Non-pigmented ciliary epithelial cell (primary cell): ENCODE measurements around the gene MAJIN.
"Not testable (repeated sequence)": the region's sequence is repeated elsewhere in the genome, so short reads cannot be mapped to it uniquely, and the experiment has no call there.

Experiments used
- DNase-seq: peaks from one replicate; pipeline ENCODE4 v3.0.0-alpha.2; 2010; ENCODE audit warnings: low read depth

Gene MAJIN

DNA sequence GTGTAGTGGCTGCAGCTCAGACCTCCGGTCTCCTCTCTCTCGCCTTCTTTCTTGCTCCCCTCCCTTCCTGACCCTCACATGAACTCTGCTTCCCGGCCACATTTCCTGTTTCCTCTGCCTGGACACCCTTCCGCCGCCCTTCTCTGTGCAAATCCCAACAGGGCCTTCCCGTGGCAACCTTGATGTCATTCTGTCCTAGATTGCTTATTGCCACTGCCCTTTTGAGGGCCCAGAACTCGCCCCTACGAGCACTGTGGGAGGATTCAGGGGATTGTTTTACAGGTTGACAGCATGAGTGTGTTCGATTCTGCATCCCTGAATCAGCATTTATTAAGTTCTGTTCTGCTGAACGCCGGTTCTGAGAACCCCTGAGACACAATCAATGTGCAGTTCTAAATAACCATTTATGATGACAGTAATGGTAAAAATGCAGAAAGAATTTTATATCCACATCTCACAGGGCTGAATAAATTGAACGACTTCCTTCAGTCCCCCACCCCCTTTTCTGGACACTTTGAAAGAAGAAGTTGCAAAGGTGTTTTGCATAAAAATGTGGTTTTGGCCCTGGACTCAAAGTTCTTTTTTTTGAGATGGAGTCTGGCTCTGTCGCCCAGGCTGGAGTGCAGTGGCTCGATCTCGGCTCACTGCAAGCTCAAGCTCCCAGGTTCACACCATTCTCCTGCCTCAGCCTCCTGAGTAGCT lies 18.5 kb upstream of the MAJIN start:
- no peak for DNase-seq

DNA sequence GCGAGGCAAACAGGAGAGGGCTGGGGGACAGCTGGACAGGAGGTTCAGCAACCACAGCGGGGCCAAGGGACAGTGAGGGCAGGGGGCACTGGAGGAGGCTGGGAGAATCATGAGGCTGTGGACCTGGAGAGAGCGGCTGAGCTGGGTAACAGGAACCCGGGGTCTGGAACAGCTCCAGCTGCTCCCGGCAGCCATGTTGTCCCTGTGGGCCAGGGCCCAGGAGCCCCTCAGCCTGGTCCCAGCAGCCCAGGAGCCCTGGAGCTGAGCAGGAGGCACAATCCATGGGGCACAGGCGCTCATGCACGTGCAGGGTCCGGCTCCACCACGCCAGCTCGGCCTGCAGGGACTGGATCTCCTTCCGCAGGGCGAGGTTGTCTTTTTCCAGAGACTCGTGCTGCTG lies 17.5 kb upstream of the MAJIN start:
- DNase-seq, result no peak

DNA sequence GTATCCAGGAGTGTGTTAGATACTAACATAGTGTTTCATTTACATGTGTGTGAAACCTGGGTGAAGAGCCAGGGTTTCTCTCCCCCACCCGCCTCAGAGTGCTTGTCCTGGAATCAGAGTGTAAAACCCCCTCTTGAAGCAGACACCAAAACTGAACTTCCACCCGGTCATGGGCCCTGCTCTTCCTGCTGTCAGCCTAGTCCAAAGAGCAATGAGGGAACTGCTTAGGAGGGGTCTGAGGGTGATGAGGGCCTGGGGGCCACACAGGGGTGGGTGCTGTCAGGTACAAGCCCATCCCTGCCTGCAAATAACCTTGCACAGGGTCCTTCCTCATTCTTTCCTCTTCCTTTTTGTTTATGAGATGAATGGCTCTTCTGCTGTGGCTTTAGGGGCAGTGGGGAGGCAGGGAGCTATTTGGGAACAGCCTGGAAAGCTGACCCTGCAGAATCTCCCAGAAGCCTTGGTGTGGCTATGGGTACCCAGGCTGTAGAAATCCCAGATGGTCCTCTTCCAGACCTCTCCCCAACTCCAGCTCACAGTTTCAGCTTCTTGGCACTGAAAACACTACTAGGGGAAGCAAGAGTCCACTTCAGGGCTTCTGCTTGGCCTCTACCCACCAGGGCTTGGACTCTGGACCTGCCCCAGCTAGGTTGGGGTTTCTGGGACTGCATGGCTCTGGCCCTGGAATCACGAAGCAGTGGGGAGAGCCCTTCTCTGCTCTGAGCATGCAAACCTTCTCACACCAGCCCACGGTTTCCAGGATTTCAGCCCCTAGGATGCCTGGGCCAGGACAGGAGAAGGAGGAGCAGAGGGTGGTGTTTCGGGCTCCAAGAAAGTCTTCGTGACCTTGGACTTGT lies 16.3 kb upstream of the MAJIN start:
- DNase-seq, result no peak

DNA sequence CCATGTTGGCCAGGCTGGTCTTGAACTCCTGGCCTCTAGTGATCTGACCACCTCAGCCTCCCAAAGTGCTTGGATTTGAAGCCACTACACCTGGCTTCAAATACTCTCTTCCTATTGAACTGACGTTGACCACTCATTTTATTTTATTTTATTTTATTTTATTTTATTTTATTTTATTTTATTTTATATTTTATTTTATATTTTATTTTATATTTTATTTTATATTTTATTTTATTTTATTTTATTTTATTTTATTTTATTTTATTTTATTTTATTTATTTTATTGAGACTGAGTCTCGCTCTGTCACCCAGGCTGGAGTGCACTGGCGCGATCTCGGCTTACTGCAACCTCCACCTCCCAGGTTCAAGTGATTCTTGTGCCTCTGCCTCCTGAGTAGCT lies 11.4 kb upstream of the MAJIN start:
- DNase-seq, result not testable (repeated sequence)

DNA sequence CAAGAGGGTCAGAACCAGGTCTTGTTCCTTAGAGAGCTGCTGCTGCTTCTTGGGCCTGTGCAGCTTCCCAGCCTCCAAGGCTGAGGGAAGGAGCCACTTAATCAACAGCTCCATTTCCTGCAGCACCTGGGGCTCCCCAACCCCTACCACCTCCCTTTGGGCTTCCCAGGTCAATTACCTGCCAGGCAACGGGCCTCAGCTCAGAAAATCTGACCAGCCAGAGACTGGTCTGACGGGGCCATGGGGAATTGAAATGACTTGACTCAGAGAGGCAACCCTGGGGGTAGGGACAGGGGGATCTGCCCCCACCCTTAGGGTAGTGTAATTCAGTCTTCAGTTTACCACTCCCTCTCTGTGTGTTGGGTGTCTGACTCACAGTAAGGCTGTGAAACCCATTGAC lies 4.7 kb upstream of the MAJIN start:
- DNase-seq, result no peak

DNA sequence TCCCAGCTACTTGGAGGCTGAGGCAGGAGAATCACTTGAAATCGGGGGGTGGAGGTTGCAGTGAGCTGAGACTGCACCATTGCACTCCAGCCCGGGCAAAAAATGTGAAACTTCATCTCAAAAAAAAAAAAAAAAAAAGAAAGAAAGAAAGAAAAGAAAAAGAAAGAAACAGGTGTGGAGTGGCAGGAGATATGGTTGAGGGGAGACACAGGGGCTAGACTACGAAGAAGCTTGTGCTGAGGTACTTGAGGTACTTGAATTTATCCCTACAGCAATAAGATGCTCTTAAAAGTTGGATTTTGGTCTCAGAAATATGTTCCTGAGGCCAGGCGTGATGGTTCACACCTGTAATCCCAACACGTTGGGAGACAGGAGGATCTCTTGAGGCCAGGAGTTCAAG lies 2.2 kb upstream of the MAJIN start:
- no peak for DNase-seq

DNA sequence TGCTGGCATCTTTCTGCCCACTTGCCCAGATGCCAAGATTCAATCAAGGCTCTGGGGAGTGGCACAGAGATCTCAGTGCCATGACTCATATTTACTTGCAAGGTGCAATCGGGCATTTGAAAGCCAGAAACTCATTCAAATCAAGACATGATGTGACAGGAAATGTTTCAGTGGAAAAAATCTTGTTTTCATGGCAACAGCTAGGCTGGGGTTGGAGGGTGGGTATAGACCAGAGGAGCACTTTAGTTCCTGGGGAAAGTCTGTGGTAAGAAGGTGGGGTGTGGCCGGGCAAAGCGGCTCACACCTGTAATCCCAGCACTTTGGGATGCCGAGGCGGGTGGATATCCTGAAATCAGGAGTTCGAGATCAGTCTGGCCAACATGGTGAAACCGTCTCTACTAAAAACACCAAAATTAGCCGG lies 1.2 kb downstream of the MAJIN start:
- DNase-seq, result no peak

DNA sequence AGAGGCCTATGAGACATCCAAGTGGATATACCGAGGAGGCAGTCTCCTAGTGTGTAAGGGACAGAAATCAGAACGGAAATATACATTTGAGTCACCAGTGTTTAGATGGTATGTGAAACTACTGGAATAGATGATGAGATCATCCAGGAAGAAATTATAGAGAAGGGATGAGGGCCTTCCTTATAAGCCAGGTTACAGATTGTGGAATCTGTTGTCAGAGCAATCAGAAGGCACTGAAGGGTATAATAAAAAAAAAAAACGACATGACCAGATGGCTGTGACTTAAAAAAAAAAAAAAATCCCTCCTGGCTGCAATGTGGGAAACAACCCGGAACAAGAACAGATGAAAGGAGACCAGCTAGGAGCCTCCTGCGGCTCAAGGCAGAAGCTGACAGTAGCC lies 2.7 kb downstream of the MAJIN start:
- no peak for DNase-seq

DNA sequence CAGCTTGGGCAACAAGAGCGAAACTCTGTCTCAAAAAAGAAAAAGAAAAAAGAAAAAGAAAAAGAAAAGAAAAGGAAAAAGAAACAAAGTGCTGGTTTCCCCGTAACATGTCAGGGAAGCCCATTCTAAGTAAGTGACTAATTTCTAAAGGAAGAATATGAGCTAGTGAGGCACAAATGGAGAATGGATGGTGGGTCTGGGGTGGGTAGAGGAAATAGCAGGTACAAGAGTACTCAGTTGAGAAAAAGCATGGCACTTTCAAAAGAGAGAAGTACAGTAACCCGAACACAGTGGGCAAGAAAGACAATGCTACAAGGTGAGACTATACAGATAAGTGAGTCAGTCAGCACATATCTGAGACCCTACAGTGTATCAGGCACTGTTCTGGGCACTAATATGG lies 4.5 kb downstream of the MAJIN start:
- DNase-seq, result no peak

DNA sequence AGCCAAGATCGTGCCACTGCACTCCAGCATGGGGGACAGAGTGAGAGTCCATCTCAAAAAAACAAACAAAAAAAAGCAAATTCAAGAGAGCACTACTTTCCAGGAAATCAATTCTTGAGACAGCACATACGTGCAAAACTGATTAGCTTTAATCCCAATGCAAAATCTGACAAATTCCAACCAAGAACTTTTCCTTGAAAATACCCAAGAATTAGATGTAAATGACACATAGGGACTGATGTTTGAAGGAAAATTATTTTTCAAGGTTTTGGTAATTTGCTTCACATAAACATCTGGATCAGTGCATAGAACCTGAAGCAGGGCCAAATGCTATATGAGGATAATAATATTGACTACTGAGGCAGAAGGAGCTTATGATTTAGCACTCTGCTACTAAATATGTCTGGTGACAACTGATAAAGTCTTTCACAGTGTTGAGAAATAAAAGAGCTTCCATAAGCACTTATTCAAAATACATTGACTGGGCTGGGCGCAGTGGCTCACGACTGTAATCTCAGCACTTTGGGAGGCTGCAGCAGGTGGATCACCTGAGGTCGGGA lies 8.8 kb downstream of the MAJIN start:
- no peak for DNase-seq

DNA sequence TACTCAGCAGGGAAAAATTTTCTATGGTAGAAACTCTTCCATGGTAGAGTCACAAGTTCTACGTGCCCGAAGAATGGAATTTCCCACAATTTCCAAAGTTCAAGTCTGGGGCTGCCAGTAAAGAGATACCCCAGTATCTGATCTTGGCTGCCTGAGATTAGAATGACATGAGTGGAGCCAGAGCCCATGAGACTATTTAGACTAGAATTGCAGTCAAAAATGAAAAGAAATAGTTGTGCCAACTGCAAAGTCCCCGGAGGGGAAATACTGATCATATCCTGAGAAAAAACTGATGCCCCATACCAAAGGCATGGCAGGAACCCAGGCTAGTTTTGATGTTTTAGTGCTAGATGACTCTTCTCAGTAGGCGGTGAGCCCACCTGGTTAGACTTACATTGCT lies 11.2 kb downstream of the MAJIN start:
- DNase-seq, result no peak

DNA sequence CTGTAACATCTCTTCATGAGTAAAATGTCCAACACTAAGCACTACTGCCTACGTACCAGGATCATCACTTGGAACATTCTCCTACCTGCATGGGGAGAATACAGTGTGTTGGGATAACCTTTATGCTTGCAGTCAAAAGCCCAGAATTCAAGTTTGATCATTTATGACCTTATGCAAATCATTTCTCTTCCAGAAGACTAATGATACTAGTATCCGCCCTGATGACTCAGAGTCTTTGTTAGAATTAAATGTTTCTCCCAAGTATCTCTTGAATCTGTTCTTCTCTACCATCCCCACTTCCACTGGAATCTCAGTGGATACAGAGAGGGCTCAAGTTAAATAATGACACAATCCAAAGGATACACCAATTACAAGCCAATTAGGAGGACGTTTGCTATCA lies 12.4 kb downstream of the MAJIN start:
- DNase-seq, result no peak

DNA sequence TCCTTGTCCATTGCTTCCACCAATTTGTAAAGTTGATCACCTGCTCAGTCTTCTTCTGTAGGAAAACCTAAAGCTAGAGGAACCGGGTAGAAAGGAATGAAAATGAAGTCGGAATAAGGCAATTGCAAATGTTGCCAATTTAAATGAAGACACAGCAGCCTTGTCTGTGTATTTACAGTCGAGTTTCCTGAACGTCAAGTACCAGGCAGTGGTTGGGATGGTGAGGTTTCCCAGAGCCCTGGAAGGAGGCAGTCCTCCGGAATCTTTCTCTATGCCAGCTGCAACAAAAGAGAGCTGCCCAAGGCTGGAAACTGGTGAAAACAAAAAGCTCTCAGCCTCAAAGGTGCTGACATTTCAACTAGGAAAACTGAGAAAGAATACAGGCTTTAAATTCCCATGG lies 17.7 kb downstream of the MAJIN start:
- no peak for DNase-seq

DNA sequence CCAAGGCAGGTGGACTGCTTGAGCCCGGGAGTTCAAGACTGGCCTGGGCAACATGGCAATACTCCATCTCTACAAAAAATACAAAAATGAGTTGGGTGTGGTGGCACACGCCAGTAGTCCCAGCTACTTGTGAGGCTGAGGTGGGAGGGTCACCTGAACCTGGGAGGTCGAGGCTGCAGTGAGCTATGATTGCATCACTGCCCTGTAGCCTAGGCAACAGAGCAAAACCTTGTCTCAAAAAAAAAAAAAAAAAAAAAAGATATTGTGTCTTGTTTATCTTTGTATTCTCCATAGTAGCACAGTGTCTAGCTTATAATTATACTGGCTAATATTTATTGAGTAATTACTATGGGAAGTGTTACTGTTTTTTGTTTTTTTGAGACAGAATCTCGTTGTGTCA lies 20.4 kb downstream of the MAJIN start:
- no peak for DNase-seq

DNA sequence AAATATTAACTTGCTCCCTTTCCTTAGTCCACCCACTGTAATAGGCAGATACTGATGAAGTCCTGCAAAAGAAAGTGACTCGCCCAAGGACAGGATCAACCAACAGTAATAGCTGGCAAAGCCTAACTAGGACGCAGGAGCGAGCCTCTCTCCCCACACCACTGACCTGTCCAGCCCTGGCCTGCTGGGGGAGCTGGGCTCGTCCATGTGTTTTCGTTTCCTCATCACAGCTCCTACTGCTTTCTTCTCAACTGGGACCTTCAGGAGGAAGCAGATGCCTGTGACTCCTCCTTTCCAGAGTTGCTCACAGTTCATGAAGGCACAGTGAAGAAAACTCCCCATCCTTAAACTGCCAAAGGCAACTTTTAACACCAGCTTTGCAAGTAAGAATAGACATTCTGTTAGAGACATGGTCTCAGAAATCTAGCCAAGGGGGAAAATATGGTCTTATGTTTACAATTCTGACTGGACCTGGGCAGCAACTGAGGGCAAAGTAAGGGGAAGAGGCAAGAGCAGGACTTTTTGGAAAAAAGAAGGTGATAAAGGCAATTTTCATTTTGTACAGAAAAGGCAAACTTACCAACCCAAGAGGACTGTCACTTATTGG lies 24.6 kb downstream of the MAJIN start:
- DNase-seq, result no peak

DNA sequence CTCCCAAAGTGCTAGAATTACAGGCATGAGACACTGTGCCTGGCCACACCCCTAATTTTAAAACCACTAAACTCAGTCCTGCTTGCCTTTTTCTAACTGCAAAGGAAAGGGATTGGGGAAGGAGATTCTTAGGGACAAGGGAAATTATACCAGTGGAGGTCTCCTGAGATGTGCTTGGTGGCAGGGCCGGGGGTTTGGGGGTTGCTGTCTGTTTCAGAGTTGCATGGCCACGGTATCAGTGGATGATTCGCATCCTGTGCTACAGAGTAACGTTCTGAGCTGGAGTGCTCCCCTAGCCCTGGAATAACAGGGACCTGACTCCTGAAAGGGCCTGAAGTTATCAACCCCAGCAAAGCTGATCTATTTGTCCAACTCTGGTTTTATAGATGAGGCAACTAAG lies 35.4 kb downstream of the MAJIN start:
- DNase-seq, result no peak

DNA sequence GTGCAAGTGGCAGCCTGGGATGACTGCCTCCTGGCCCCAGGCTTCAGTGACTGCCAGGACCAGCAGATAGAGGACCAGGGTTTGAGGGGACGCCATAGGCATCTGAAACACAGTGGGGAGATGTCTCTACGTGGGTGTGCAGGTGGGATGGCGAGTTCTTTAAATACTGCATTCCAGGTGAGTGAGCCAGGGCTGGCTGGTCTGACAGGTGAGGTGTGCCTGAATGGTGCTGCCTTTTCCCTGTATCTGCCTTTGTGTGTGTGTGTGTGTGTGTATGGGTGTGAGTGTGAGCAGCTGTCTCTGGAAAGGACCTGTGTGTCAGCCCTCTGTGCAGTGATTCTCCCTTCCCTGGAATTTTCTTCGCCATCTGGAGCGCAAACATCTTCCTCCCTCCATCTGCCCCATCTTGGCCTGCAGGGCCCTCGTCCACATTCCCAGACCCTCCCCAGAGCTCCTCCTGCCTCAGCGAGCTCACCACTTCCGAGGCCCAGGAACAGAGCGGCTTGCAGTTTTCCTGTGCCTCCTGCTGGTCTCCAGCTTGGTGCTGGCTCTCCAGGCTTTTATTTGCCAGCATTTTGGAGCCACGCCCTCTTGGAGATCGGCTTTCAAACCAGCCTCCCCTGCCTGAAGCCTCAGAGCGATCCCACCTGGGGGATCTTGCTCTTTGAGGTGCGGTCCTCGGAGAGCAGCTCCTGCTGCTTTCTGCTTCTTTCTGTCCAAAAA lies 36.4 kb downstream of the MAJIN start, which contains the start of gene GPHA2:
GPHA2 (minus strand) TSS at position 535 of the 723 bp plus-strand sequence; CDS start at position 102, 433 bp downstream.
- no peak for DNase-seq

DNA sequence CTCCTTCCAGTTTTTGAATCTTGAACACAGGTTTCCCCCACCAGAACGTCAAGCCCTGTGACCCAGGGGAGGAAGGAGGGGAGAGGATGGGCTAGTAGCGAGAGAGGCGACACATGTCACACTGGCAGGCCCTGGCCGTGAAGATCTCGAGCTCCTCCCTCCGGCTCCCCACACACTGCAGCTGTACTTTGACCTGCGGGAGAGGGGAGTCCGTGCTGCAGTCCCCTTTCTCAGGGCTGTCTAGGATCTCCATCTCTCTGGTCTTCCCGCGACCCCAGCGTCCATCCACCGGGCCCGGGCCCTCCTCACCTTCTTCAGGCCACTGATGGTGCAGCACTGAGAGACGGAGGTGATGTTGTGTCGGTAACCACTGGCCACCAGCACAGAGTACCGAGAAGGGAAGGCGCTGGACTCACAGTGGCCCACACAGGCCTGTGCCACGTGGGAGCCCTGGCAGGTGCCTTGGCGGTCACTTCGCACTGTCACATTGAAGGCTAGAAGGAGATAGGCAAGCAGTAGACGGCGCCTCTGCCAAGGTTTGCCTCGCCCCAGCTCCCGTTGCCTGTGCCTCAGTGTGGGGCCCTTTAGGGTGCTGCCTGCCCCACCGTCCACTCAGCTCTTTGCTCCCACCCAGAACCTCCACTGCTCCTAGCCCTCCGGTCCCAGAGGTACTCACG lies 37.1 kb downstream of the MAJIN start:
- DNase-seq, result no peak

DNA sequence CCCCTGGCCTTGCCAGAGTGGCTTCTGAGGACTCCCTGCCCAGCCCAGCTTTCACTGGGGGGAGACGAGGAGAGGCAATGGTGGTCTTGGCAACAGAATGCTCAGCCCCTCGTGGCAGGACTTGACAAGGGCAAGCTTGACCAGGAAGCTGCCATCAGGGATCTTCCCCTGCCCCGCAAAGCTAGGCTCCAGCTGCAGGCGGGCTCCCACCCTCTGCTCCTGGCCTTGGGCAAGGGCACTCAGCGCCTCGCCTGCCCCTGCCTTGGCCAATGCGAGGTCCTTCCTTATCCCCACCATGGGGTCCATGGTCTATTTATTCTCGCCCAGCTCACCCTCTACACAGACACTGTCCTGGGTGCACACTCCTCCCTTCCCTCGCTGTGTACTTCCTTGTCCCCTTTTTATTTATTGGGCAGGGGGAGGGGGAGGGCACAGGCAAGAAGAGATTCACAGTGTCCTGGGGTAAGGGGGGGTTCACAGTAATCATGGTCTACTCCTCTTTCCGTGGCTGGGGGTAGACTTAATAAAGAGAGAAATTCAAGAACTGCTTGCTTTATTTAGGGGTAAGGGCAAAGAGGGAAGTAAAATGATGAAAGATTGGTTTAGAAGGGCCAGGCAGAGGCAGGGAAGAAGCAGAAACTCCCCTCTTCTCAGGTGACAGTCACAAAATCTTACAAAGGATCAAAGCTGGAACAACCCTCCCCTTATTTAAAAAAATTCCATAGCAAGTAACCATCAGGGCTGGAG lies 37.8 kb downstream of the MAJIN start:
- DNase-seq, result no peak

DNA sequence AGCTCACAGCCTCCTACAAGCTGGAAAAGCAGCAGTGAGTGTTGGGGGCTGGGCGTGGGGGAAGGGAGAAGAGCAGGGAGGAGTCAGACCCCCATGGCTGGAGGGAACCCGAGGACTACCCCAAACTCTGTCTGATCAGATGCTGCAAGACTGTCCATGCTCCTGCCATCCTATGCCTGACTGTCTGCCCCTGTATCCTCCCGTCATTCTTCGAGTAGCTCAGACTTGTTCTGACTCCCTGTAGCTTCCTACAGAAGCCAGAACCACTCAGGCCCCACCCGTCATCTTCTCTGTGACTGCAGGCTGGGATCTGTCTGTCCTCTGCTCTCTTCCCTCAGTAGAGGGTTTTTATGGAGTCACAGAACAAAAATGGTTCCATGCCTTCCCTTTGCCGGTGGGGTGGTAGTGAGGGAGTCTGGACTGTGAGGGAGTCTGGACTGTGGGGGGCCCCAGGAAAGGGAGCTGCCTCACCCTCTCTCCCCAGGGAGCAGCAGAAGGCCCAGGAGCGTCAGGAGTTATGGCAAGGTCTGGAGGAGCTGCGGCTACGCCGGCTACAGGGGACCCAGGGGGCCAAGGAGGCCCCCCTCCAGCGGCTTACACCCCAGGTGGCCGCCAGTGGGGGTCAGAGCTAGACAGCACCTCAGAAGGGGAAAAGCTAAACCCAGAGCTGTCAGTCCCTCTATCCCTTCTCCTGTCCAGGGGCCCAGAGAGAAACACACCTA lies 38.5 kb downstream of the MAJIN start:
- no peak for DNase-seq
